WTC11 (cell line): ENCODE results near the gene CORO7. TPM values are rescaled to one million over a fixed set of nuclear protein-coding genes. Genes with fewer than 3 reads are reported as not detected.

Source experiments
- ATAC-seq: fragments of 200-7000 bp; cut with Tn5 transposase; 2 replicates; pipeline ENCODE4 v1.10.0; 2021; ENCODE audit warnings: mild to moderate bottlenecking, moderate library complexity
- CTCF ChIA-PET: fragments of 300-600 bp; sonication (Branson Sonifier 250); formaldehyde crosslinking; loops from one replicate; lab custom pipeline; 2021; ENCODE audit warnings: antibody characterized with exemption; lab: Charles Lee
- POLR2A ChIA-PET: fragments of 350-600 bp; sonication (Branson Sonifier 250); formaldehyde crosslinking; loops from one replicate; lab custom pipeline; 2021; ENCODE audit warnings: antibody characterized with exemption; lab: Charles Lee
- DNase-seq: peaks from one replicate; pipeline ENCODE4 v3.0.0; 2021; ENCODE audit warnings: low spot score
- H3K27ac Mint-ChIP-seq: 2 replicates; pipeline ENCODE4 v1.8.0; 2021; ENCODE audit warnings: mixed read lengths
- H3K27me3 Mint-ChIP-seq: 2 replicates; pipeline ENCODE4 v1.8.0; 2021; ENCODE audit warnings: low read depth, mild to moderate bottlenecking, moderate library complexity, mixed read lengths
- H3K36me3 Mint-ChIP-seq: 2 replicates; pipeline ENCODE4 v1.8.0; 2021; ENCODE audit warnings: mixed read lengths
- H3K4me1 Mint-ChIP-seq: 2 replicates; pipeline ENCODE4 v1.8.0; 2022; ENCODE audit warnings: mixed read lengths
- H3K4me3 Mint-ChIP-seq: 2 replicates; pipeline ENCODE4 v1.8.0; 2021; ENCODE audit warnings: mild to moderate bottlenecking, moderate library complexity, mixed read lengths
- H3K9me3 Mint-ChIP-seq: 2 replicates; pipeline ENCODE4 v1.8.0; 2021; ENCODE audit warnings: mixed read lengths
- ATF3 ChIP-seq: sonication (generic); formaldehyde crosslinking; conservative IDR thresholded peaks from 2 replicates; pipeline ENCODE4 v1.8.1; 2022; ENCODE audit warnings: mild to moderate bottlenecking, missing genetic modification reagents
- CREM ChIP-seq: sonication (generic); formaldehyde crosslinking; IDR thresholded peaks from 2 replicates; pipeline ENCODE4 v1.8.1; 2022; ENCODE audit warnings: mild to moderate bottlenecking, missing genetic modification reagents, moderate library complexity
- E2F1 ChIP-seq: sonication (generic); formaldehyde crosslinking; IDR thresholded peaks from 2 replicates; pipeline ENCODE4 v1.8.0; 2022; ENCODE audit warnings: mild to moderate bottlenecking, missing genetic modification reagents
- ERG ChIP-seq: fragments of 250-450 bp; sonication (Bioruptor Pico); IDR thresholded peaks from 2 replicates; pipeline ENCODE4 v1.8.0; 2021; ENCODE audit warnings: mild to moderate bottlenecking
- FOXJ3 ChIP-seq: sonication (generic); formaldehyde crosslinking; IDR thresholded peaks from 2 replicates; pipeline ENCODE4 v1.9.0; 2021; ENCODE audit warnings: missing genetic modification reagents, mild to moderate bottlenecking, borderline replicate concordance
- FOXK1 ChIP-seq: sonication (generic); formaldehyde crosslinking; IDR thresholded peaks from 2 replicates; pipeline ENCODE4 v1.8.0; 2022; ENCODE audit warnings: mild to moderate bottlenecking, moderate library complexity, missing genetic modification reagents
- FOXP4 ChIP-seq: sonication (generic); formaldehyde crosslinking; IDR thresholded peaks from 2 replicates; pipeline ENCODE4 v1.8.0; 2022; ENCODE audit warnings: mild to moderate bottlenecking, missing genetic modification reagents
- GABPB1 ChIP-seq: sonication (generic); formaldehyde crosslinking; IDR thresholded peaks from 2 replicates; pipeline ENCODE4 v1.8.1; 2023; ENCODE audit warnings: mild to moderate bottlenecking, missing genetic modification reagents
- IRF2 ChIP-seq: sonication (generic); formaldehyde crosslinking; IDR thresholded peaks from 2 replicates; pipeline ENCODE4 v1.8.0; 2022; ENCODE audit warnings: low read depth, missing genetic modification reagents, borderline replicate concordance
- JUN ChIP-seq: sonication (generic); formaldehyde crosslinking; IDR thresholded peaks from 2 replicates; pipeline ENCODE4 v1.8.0; 2023; ENCODE audit warnings: mild to moderate bottlenecking, missing genetic modification reagents
- NFATC4 ChIP-seq: fragments of 250-450 bp; sonication (Bioruptor Pico); IDR thresholded peaks from 2 replicates; pipeline ENCODE4 v1.9.0; 2021; ENCODE audit warnings: mild to moderate bottlenecking
- NR2C2 ChIP-seq: sonication (generic); formaldehyde crosslinking; IDR thresholded peaks from 2 replicates; pipeline ENCODE4 v1.8.0; 2022; ENCODE audit warnings: mild to moderate bottlenecking, missing genetic modification reagents
- OVOL2 ChIP-seq: fragments of 250-450 bp; sonication (Bioruptor Pico); IDR thresholded peaks from 2 replicates; pipeline ENCODE4 v1.9.0; 2021; ENCODE audit warnings: mild to moderate bottlenecking, borderline replicate concordance
- PRRX2 ChIP-seq: fragments of 250-450 bp; sonication (Bioruptor Pico); IDR thresholded peaks from 2 replicates; pipeline ENCODE4 v1.8.0; 2021; ENCODE audit warnings: mild to moderate bottlenecking
- RORB ChIP-seq: fragments of 250-450 bp; sonication (Bioruptor Pico); IDR thresholded peaks from 2 replicates; pipeline ENCODE4 v1.9.0; 2021; ENCODE audit warnings: mild to moderate bottlenecking
- SOX15 ChIP-seq: fragments of 250-450 bp; sonication (Bioruptor Pico); IDR thresholded peaks from 2 replicates; pipeline ENCODE4 v1.9.0; 2021; ENCODE audit warnings: mild to moderate bottlenecking
- TCF7 ChIP-seq: sonication (generic); formaldehyde crosslinking; IDR thresholded peaks from 2 replicates; pipeline ENCODE4 v1.8.0; 2022; ENCODE audit warnings: mild to moderate bottlenecking, low read depth, missing genetic modification reagents, moderate library complexity
- ZBTB21 ChIP-seq: sonication (generic); formaldehyde crosslinking; IDR thresholded peaks from 2 replicates; pipeline ENCODE4 v1.8.1; 2023; ENCODE audit warnings: mild to moderate bottlenecking, missing genetic modification reagents, borderline replicate concordance
- ZNF121 ChIP-seq: sonication (generic); formaldehyde crosslinking; IDR thresholded peaks from 2 replicates; pipeline ENCODE4 v1.8.0; 2023; ENCODE audit warnings: missing genetic modification reagents
- ZNF416 ChIP-seq: fragments of 250-450 bp; sonication (Bioruptor Pico); IDR thresholded peaks from 2 replicates; pipeline ENCODE4 v1.9.0; 2021; ENCODE audit warnings: mild to moderate bottlenecking, inconsistent platforms
- ZNF512 ChIP-seq: sonication (generic); formaldehyde crosslinking; IDR thresholded peaks from 2 replicates; pipeline ENCODE4 v1.8.1; 2022; ENCODE audit warnings: missing genetic modification reagents, borderline replicate concordance
- total RNA-seq: library from RNA; stranded (reverse); gene quantifications from 3 replicates; pipeline ENCODE4 v1.2.3, GENCODE V29; 2021

CORO7 gene
- total RNA-seq, 1 experiment from 2014 or later: 45.5 TPM

GRCh38 chr16:4437366-4437765 lies 21.0 kb upstream of the CORO7 start:
- no peak for TF ChIP-seq E2F1
- no peak for TF ChIP-seq FOXK1 (CRISPR knock-in tag)
- TF ChIP-seq CREM (CRISPR knock-in tag): no peak
- no peak for TF ChIP-seq TCF7 (CRISPR knock-in tag)
- no peak for TF ChIP-seq ERG (CRISPR knock-in tag)
- TF ChIP-seq ZBTB21 (CRISPR knock-in tag): no peak
- no peak for TF ChIP-seq ZNF121 (CRISPR knock-in tag)
- TF ChIP-seq FOXP4 (CRISPR knock-in tag): no peak
- TF ChIP-seq FOXJ3: no peak
- no peak for TF ChIP-seq IRF2 (CRISPR knock-in tag)
- no peak for TF ChIP-seq GABPB1 (CRISPR knock-in tag)
- TF ChIP-seq OVOL2 (CRISPR knock-in tag): no peak
- no peak for TF ChIP-seq NR2C2 (CRISPR knock-in tag)
- no peak for TF ChIP-seq PRRX2
- Mint-ChIP-seq H3K4me1 (no peaks in the 10 kb centered on the region), H3K27me3 (no peaks in the 10 kb centered on the region), H3K27ac (no peak overlapping the region), H3K9me3 (no peaks in the 10 kb centered on the region), H3K36me3 (peaks cover 61% of the 10 kb centered on the region), H3K4me3 (no peak overlapping the region)
- POLR2A ChIA-PET: interaction anchor here (0.5 to 0.7 kb wide), 2 partner anchors 16 to 202 kb away, joined by 4 read pairs; no protein-coding TSS in a partner anchor
- no peak for ATAC-seq
- no peak for DNase-seq
- CTCF ChIA-PET: no interaction called here

GRCh38 chr16:4435337-4436067 lies 19.1 kb upstream of the CORO7 start:
- H3K27me3 Mint-ChIP-seq: no peaks in the 10 kb centered on the region
- ChIA-PET POLR2A (no interaction called here), CTCF (no interaction called here)
- TF ChIP-seq ZNF512: no peak
- no peak overlapping the region for H3K4me3 Mint-ChIP-seq
- ATAC-seq (no peak), DNase-seq (no peak)
- H3K4me1 Mint-ChIP-seq: no peaks in the 10 kb centered on the region
- H3K27ac Mint-ChIP-seq: no peak overlapping the region
- H3K36me3 Mint-ChIP-seq: peaks cover 50% of the 10 kb centered on the region
- no peaks in the 10 kb centered on the region for H3K9me3 Mint-ChIP-seq

GRCh38 chr16:4433914-4434787 lies 17.8 kb upstream of the CORO7 start:
- POLR2A ChIA-PET: no interaction called here
- 0 out of 2 replicates have a peak overlapping the region, but pooled peaks have one; percentile 4 for H3K27ac Mint-ChIP-seq
- CTCF ChIA-PET: no interaction called here
- TF ChIP-seq E2F1: no peak
- TF ChIP-seq FOXP4 (CRISPR knock-in tag): no peak
- no peak for TF ChIP-seq ZNF416
- TF ChIP-seq SOX15 (CRISPR knock-in tag): no peak
- TF ChIP-seq RORB (CRISPR knock-in tag): no peak
- no peak for TF ChIP-seq PRRX2
- TF ChIP-seq NFATC4 (CRISPR knock-in tag): no peak
- TF ChIP-seq GABPB1 (CRISPR knock-in tag): no peak
- TF ChIP-seq JUN (CRISPR knock-in tag): no peak
- no peak for TF ChIP-seq ATF3 (CRISPR knock-in tag)

More at GRCh38 chr16:4433914-4434787, 17.8 kb upstream of the CORO7 start:
- ATAC-seq: no peak
- Mint-ChIP-seq H3K4me1 (no peaks in the 10 kb centered on the region), H3K4me3 (no peak overlapping the region), H3K27me3 (no peaks in the 10 kb centered on the region), H3K36me3 (peaks cover 46% of the 10 kb centered on the region), H3K9me3 (no peaks in the 10 kb centered on the region)
- no peak for DNase-seq
